ENCODE results near the gene PDIA6.
A peak's percentile ranks its signal among the peaks of the same experiment; 100 is the strongest.

The PDIA6 gene

GRCh38 chr2:10832203-10832936 lies 19.8 kb upstream of the PDIA6 start:
- DNase-seq (ENCODE audit: insufficient read length, low spot score) (peak; percentile 81), FAIRE-seq (peak; percentile 76)
- TF ChIP-seq, protein P1, sequence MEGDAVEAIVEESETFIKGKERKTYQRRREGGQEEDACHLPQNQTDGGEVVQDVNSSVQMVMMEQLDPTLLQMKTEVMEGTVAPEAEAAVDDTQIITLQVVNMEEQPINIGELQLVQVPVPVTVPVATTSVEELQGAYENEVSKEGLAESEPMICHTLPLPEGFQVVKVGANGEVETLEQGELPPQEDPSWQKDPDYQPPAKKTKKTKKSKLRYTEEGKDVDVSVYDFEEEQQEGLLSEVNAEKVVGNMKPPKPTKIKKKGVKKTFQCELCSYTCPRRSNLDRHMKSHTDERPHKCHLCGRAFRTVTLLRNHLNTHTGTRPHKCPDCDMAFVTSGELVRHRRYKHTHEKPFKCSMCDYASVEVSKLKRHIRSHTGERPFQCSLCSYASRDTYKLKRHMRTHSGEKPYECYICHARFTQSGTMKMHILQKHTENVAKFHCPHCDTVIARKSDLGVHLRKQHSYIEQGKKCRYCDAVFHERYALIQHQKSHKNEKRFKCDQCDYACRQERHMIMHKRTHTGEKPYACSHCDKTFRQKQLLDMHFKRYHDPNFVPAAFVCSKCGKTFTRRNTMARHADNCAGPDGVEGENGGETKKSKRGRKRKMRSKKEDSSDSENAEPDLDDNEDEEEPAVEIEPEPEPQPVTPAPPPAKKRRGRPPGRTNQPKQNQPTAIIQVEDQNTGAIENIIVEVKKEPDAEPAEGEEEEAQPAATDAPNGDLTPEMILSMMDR (IDR thresholded peaks at IDR 0.05; ENCODE audit: insufficient read depth, missing control alignments): peak; percentile 98

DNA sequence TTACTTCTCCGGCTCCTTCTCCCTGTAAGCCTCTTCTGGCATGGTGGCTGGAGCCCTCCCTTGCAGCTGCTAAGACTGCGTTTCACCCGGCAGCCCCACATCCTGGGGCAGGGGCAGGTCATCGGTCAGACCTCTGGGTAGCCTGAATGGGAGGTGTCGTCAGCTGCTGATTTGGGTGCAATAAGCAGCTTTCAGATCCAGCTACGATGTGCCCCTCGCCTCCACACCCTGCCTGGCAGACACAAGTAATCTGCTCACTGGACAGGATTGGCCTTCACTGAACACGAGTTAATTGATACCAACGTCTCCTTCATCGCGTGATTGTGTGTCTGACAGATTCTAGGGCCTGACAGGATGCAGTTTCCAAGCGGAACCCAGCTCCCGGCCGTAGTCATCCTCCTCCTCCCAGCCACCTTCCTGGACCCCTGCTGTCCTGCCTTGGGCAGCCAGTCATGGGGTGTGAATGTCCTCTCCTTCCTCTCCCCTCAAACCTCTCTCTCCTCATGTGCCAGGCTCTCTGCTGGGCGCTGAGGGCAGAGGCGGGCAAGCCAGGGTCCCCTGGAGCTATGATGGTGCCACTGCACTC lies 18.9 kb upstream of the PDIA6 start:
- FAIRE-seq (no peak), DNase-seq (ENCODE audit: insufficient read length, low spot score) (no peak)
- TF ChIP-seq, protein P1 (IDR thresholded peaks at IDR 0.05; ENCODE audit: insufficient read depth, missing control alignments): no peak

DNA sequence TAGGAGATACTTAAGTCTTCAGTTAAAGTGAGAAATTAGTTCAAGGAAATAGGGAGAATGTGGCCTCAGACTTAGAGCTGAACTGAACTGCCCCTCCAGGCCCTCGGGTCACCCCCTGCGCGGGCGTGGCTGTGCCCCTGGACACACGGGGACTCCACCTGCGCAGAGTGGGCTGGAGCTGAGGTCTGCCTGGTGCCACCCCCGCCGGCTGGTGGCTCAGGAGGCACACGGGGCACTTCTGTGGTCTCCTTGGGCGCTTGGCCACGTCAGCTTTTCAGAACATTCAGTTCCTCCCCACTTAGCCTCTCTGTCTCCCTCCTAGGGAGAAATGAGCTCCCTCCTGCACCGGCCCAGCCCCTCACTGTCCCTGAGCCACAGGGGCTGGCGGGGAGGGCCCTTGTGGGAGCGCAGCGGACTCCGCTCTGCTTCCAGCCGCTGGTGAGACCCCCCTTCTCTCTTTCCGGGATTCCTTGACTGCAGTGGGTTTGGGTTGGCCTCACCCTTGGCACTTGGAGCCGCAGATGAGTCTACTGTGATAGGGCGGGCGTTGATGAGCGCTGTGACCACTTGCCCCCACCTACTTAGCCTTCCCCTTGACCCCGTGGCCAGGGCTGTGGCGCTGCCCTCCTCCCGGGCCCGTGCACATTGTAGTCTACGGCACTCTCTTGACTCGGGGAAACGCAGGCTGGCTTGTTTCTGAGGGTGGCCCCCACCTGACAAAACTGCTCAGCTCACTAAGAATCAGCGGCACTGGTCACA lies 18.2 kb upstream of the PDIA6 start:
- TF ChIP-seq, protein P1 (IDR thresholded peaks at IDR 0.05; ENCODE audit: insufficient read depth, missing control alignments): no peak
- FAIRE-seq (no peak), DNase-seq (ENCODE audit: insufficient read length, low spot score) (no peak)

GRCh38 chr2:10830203-10830602 lies 17.6 kb upstream of the PDIA6 start:
- FAIRE-seq (no peak), DNase-seq (ENCODE audit: insufficient read length, low spot score) (no peak)
- TF ChIP-seq, protein P1 (IDR thresholded peaks at IDR 0.05; ENCODE audit: insufficient read depth, missing control alignments): no peak

- TF ChIP-seq, protein P1 (IDR thresholded peaks at IDR 0.05; ENCODE audit: insufficient read depth, missing control alignments): no peak
- DNase-seq (ENCODE audit: insufficient read length, low spot score): no peak
- FAIRE-seq: no peak
Measured at GRCh38 chr2:10829299-10829698, 16.7 kb upstream of the PDIA6 start.

- TF ChIP-seq, protein P1 (IDR thresholded peaks at IDR 0.05; ENCODE audit: insufficient read depth, missing control alignments): no peak
- FAIRE-seq: no peak
- no peak for DNase-seq (ENCODE audit: insufficient read length, low spot score)
Measured at GRCh38 chr2:10828346-10828745, 15.8 kb upstream of the PDIA6 start.
